Measurements from ENCODE around the gene TP53INP2.
"Not testable (repeated sequence)": the region's sequence is repeated elsewhere in the genome, so short reads cannot be mapped to it uniquely, and the experiment has no call there.

Gene TP53INP2

DNA sequence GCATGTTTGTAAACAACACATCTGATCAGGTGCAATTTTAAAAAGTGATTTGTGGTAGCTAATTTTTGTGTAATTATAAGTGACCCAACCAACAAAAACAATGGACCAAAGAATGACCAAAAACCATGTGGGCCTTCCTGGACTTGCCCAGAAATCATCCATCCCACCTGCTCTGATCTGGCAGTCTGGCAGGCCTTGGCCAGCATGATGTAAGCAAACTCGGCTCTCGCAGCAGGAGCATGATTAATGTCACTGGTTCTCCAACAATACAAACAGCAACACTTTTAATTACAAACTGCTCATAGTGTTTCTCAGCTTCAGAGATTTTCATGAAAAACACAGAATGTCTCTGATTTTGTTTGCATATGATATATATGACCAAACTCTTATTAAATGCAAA, 16.1 kb downstream of the TP53INP2 start:
- DNase-seq (ENCODE audit: extremely low read depth in 1 of 2, low read depth in 1 of 2), result no peak

- DNase-seq (ENCODE audit: extremely low read depth in 1 of 2, low read depth in 1 of 2), result not testable (repeated sequence)
Measured at GRCh38 chr20:34722560-34722959, 18.4 kb downstream of the TP53INP2 start.

GRCh38 chr20:34724172-34724571, 20.0 kb downstream of the TP53INP2 start:
- no peak for DNase-seq (ENCODE audit: extremely low read depth in 1 of 2, low read depth in 1 of 2)

DNA sequence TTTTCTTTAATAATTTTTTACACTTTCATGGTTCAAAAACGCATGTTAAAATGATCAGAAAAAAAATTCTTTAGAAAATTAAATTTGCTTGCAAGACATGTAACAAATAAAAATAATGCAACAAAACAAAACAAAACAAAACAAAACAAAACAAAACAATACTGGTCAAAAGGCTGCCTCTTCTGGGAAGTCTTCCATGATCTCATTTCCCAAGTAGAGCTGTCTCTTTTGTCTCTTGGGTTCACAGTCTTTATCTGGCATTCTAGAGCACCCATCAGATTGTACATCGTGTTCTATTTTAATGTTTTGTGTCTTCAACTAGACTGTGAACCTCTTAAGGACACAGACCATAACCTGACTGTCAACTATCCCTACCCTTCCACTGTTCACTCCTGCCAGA, 25.3 kb downstream of the TP53INP2 start:
- DNase-seq (ENCODE audit: extremely low read depth in 1 of 2, low read depth in 1 of 2), result no peak

DNA sequence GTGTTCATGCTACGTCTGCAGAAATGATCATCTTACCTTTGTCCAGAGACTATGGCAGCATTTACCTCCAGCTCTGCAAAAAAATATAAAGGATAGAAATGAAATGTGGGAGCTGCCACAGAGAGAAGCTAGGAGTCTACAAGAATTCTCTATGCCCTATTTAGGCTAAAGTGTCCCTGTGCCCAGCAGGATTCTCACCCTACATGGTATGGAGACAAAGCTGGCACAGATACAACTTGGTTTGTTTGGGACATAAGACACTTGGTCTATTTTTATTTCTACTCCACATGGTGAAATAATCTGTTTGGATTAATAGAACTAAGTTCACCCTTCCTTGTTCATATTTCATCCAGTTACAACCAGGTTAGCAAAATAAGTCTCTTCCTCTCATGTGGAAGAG, 28.4 kb downstream of the TP53INP2 start:
- no peak for DNase-seq (ENCODE audit: extremely low read depth in 1 of 2, low read depth in 1 of 2)

DNA sequence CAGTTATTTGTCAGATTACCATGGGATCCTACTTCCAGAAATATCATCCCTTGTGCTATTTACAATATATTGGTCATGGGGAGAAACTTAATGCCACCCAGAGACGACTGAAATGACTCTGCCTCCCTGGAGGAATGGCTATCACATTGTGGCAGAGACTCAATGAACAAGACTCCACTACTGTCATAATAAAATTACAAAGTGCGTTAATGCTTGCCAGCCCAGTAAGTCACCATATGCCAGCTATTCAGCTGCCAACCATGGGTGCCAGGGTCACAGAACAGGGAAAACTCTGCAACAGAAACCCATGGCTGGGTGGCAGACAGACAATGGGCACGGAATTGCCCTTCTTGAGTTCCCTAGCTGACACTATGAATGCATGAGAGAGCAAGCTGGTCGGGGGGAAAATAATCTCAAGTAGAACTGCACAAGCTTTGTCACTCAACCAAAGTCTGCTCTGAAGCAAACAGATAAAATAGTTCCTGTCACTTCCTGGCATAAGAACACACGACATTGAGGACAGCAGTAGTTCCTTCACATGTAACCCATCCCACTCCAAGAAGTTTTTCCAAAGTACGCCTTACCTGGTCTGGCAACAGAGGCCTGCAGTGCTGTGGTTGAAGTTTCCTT, 32.1 kb downstream of the TP53INP2 start:
- DNase-seq (ENCODE audit: extremely low read depth in 1 of 2, low read depth in 1 of 2), result no peak

GRCh38 chr20:34743039-34743438, 38.9 kb downstream of the TP53INP2 start:
- DNase-seq (ENCODE audit: extremely low read depth in 1 of 2, low read depth in 1 of 2), result no peak

- no peak for DNase-seq (ENCODE audit: extremely low read depth in 1 of 2, low read depth in 1 of 2)
Measured at GRCh38 chr20:34744340-34744739, 40.2 kb downstream of the TP53INP2 start.

- no peak for DNase-seq (ENCODE audit: extremely low read depth in 1 of 2, low read depth in 1 of 2)
Measured at GRCh38 chr20:34744847-34745246, 40.7 kb downstream of the TP53INP2 start.

DNA sequence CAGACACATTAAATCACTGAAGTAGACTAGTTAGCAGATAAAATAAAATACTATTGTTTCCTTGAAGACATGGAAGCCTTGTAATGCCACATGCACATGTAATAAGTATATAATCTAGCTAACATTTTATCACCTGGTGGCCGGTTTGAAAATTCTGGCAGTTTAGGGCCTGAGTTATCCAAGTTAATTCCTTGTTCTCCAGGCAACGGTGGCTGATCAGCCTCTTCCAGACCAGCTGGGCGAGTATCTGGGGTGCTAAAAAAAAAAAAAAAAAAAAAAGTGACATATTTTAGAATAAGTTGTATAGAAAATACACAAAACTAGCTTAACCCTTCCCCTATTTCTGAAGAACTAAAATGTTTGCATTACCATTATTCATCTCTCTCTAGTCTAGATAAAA, 42.5 kb downstream of the TP53INP2 start:
- DNase-seq (ENCODE audit: extremely low read depth in 1 of 2, low read depth in 1 of 2), result no peak

- DNase-seq (ENCODE audit: extremely low read depth in 1 of 2, low read depth in 1 of 2), result no peak
Measured at GRCh38 chr20:34747479-34747878, 43.3 kb downstream of the TP53INP2 start.

- no peak for DNase-seq (ENCODE audit: extremely low read depth in 1 of 2, low read depth in 1 of 2)
Measured at GRCh38 chr20:34748709-34749108, 44.6 kb downstream of the TP53INP2 start.

DNA sequence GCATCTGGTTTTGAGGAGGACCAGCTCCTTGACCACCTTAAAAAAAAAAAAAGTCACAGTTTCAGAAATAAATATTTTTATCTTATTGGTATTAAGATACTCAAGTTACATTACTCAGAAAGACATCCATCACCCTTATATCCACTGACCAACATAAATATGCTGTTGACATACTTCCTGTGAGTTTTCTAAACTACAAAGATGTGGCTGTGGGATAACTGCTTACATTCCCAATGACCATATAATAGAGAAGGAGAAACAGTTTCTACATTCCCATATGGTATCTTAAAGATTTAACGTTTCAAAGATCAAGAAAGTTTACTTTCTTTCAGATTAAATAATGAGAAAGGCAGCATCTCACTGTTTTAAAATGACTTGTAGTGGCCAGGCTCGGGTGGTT, 46.3 kb downstream of the TP53INP2 start:
- DNase-seq (ENCODE audit: extremely low read depth in 1 of 2, low read depth in 1 of 2), result no peak

- DNase-seq (ENCODE audit: extremely low read depth in 1 of 2, low read depth in 1 of 2), result no peak
Measured at GRCh38 chr20:34751453-34751852, 47.3 kb downstream of the TP53INP2 start.

DNA sequence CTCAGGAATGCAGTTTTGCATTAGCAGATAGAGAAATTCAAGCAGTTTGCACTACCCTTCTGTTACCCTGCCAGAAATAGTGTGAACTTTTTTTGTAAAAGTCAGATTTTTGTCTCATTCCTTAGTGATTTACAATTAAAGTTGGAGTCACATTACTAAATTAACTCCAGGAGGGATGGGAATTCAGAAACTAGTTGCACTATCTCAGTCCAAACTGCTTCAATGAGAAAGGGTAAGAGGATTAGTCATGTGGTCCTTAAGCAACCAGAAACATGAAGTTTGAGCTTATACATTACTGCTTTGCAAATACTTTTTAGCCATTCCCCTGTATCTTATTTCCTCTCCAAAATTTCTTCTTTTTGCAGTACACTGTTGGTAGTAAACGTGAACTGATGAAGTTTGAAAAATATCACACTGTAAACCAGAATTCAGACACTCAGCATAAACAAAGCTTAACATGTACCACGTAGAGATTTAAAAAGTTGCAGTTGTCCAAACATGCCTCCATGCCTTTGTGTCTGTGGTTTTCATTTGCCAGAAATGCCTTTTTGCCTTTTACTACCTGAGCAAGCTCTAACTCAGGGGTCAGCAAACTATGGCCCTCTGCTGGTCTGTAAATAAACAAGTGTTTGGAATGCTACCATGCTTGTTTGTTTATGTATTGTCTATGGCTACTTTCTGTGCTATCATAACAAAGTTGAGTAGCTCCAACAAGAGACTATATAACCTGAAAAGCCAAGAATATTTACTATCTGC, 49.7 kb downstream of the TP53INP2 start:
- DNase-seq (ENCODE audit: extremely low read depth in 1 of 2, low read depth in 1 of 2), result no peak

DNA sequence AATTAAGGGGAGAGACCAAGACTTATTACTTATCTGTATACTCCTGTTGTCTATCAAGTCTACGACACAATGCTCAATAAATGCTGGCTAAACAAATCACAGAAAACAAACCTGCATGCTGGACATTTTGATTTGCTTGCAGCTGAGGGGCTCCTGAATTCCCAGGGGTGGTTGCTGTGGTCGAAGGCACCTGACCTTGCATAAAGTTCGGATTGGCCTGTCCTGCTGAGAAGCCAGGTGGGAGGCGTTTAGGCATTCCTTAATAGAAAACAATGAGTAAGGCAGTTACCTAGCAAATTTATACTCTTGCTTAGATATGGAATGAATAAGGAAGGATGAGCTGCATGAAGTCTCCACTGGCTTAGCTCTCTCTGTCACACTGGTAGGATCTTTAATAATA, 50.5 kb downstream of the TP53INP2 start:
- no peak for DNase-seq (ENCODE audit: extremely low read depth in 1 of 2, low read depth in 1 of 2)

GRCh38 chr20:34755367-34755766, 51.2 kb downstream of the TP53INP2 start:
- DNase-seq (ENCODE audit: extremely low read depth in 1 of 2, low read depth in 1 of 2), result no peak

DNA sequence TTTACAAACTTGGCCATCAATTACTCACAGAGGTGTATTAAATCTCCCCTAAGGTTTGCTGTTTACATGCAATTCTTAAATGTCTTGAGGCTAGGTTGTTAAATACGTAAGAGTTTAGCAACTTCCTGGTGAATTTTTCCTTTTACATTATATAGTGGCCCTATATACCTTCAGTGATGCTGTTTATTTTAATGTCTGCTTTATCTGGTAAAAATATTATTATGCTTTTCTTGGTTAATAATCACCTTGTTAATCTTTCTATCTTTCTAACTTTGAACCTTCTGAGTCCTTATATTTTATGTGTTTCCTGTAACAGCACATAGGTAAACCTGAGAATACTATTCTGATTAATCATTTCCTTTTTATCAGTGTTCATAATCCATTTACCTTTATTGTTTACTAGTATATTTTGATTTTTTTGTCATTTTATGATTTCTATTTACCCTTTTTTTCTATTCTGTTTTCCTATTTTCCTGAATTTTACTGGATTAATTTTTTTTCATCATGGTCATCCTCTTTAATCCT, 57.9 kb downstream of the TP53INP2 start:
- DNase-seq (ENCODE audit: extremely low read depth in 1 of 2, low read depth in 1 of 2), result no peak
